Vagina (tissue), 2 donors: Measurements from ENCODE around the gene FHIT.

Source experiments
- CTCF ChIP-seq, 3 experiments: fragments of 450-650 bp in 2 of 3; fragments of 200-600 bp in 1 of 3; sonication (generic) in 1 of 3; IDR thresholded peaks; one replicate each; pipeline ENCODE4 v1.5.1; 2017 to 2019; ENCODE audit warnings: antibody characterized with exemption in 3 of 3, mild to moderate bottlenecking in 2 of 3, moderate library complexity in 2 of 3
- POLR2A ChIP-seq, 2 donors: fragments of 450-650 bp; IDR thresholded peaks; one replicate each; pipeline ENCODE4 v1.6.1; 2017; ENCODE audit warnings: antibody characterized with exemption in 2 of 2, mild to moderate bottlenecking in 2 of 2, moderate library complexity in 2 of 2
- POLR2AphosphoS5 ChIP-seq, 2 donors: sonication (generic); formaldehyde crosslinking; IDR thresholded peaks; one replicate each; pipeline ENCODE4 v1.9.0; 2017; ENCODE audit warnings: antibody characterized with exemption in 2 of 2, mild to moderate bottlenecking in 2 of 2, low read depth in 1 of 2; ENCODE audit not compliant: insufficient read depth in 1 of 2

GRCh38 chr3:59979542-59979941 lies 1271.7 kb downstream of the FHIT start:
- no peak for TF ChIP-seq CTCF (IDR thresholded peaks at IDR 0.05)
- no peak for TF ChIP-seq POLR2A (IDR thresholded peaks at IDR 0.05)
- no peak for TF ChIP-seq POLR2AphosphoS5 (IDR thresholded peaks at IDR 0.05; ENCODE audit: insufficient read depth in 1 of 2, low read depth in 1 of 2)
